A549 (cell line): Measurements from ENCODE around the gene GABPB1. TPM values are rescaled to one million over a fixed set of nuclear protein-coding genes. Genes with fewer than 3 reads are reported as not detected.

Experiments
- ATAC-seq, 2 experiments: fragments of 200-7000 bp in 1 of 2; fragments of >200 bp in 1 of 2; cut with Nextera tagmentation in 1 of 2; cut with Tn5 transposase in 1 of 2; 3 replicates each; pipeline versions ENCODE4 v1.8.0 to v1.9.1; 2018 to 2020; ENCODE audit warnings: mild to moderate bottlenecking in 1 of 2, moderate library complexity in 1 of 2
- CTCF ChIA-PET: fragments of 300-600 bp; sonication (Branson Sonifier 250); formaldehyde crosslinking; extraction: SDS; loops from one replicate; lab custom pipeline; 2021; ENCODE audit warnings: antibody characterized with exemption, inconsistent platforms; lab: Yijun Ruan, JAX
- POLR2A ChIA-PET: fragments of 350-600 bp; formaldehyde crosslinking; extraction: SDS; loops from one replicate; lab custom pipeline; 2021; ENCODE audit warnings: antibody characterized with exemption, inconsistent platforms; lab: Yijun Ruan, JAX
- DNase-seq, 2 experiments: peaks; one replicate each; pipeline versions ENCODE4 v3.0.0 to v3.0.0-alpha.2; 2011 to 2016; ENCODE audit warnings: low read depth in 1 of 2, low spot score in 1 of 2
- FAIRE-seq: peaks from 2 replicates; lab custom pipeline; 2011; peaks lifted over from hg19 to GRCh38; lab: Jason Lieb, UNC
- H3K27ac ChIP-seq, 2 experiments: fragments of >200 bp; sonication (Bioruptor Twin); formaldehyde crosslinking; 3 replicates each; pipeline ENCODE4 v1.5.1; 2016 to 2017
- H3K4me1 ChIP-seq: fragments of >200 bp; sonication (Bioruptor Twin); formaldehyde crosslinking; 3 replicates; pipeline ENCODE4 v1.6.1; 2016
- H3K4me2 ChIP-seq: fragments of >200 bp; sonication (Bioruptor Twin); formaldehyde crosslinking; 3 replicates; pipeline ENCODE4 v1.6.1; 2016
- H3K4me3 ChIP-seq: fragments of >200 bp; sonication (Bioruptor Twin); formaldehyde crosslinking; 3 replicates; pipeline ENCODE4 v1.5.1; 2016
- H3K9me3 ChIP-seq: fragments of >200 bp; sonication (Bioruptor Twin); formaldehyde crosslinking; 3 replicates; pipeline ENCODE4 v1.6.1; 2016
- CEBPB ChIP-seq, 2 experiments: fragments of >200 bp in 1 of 2; sonication (Bioruptor Twin) in 1 of 2; formaldehyde crosslinking in 1 of 2; IDR thresholded peaks; 2 replicates each; pipeline ENCODE4 v1.6.1; 2012 to 2016
- CHD4 ChIP-seq: fragments of 200-600 bp; sonication (generic); IDR thresholded peaks from 2 replicates; pipeline ENCODE4 v1.6.1; 2016; ENCODE audit warnings: antibody characterized with exemption, mild to moderate bottlenecking, borderline replicate concordance
- EP300 ChIP-seq, 2 experiments: fragments of >200 bp; sonication (Bioruptor Twin); formaldehyde crosslinking; IDR thresholded peaks; 2 replicates in 1 of 2; 3 replicates in 1 of 2; pipeline ENCODE4 v1.6.1; 2016 to 2017
- ESRRA ChIP-seq: fragments of 150-350 bp; IDR thresholded peaks from 2 replicates; pipeline ENCODE4 v1.6.1; 2014; ENCODE audit warnings: mild to moderate bottlenecking, low read length, borderline replicate concordance
- FOSB ChIP-seq: fragments of 250-450 bp; sonication (Bioruptor Pico); IDR thresholded peaks from 2 replicates; pipeline ENCODE4 v1.5.0; 2020; ENCODE audit warnings: mild to moderate bottlenecking, moderate library complexity
- HDAC2 ChIP-seq: fragments of 200-600 bp; sonication (generic); IDR thresholded peaks from 2 replicates; pipeline ENCODE4 v1.6.1; 2016
- HOXB5 ChIP-seq: fragments of 250-450 bp; sonication (Bioruptor Pico); IDR thresholded peaks from 2 replicates; pipeline ENCODE4 v1.5.0; 2020; ENCODE audit warnings: mild to moderate bottlenecking, moderate library complexity
- JUNB ChIP-seq: fragments of >200 bp; sonication (Bioruptor Twin); formaldehyde crosslinking; IDR thresholded peaks from 2 replicates; pipeline ENCODE4 v1.6.1; 2016
- KDM1A ChIP-seq: fragments of 200-600 bp; sonication (generic); IDR thresholded peaks from 2 replicates; pipeline ENCODE4 v1.6.1; 2016; ENCODE audit warnings: low read depth, mild to moderate bottlenecking
- KDM5A ChIP-seq: fragments of 200-600 bp; sonication (generic); IDR thresholded peaks from 2 replicates; pipeline ENCODE4 v1.6.1; 2016; ENCODE audit warnings: antibody characterized with exemption, mild to moderate bottlenecking
- MAFK ChIP-seq: fragments of 450-650 bp; IDR thresholded peaks from 2 replicates; pipeline ENCODE4 v1.6.1; 2014; ENCODE audit not compliant: partially characterized antibody
- MYC ChIP-seq: IDR thresholded peaks from 2 replicates; pipeline ENCODE4 v1.6.1; 2012; ENCODE audit warnings: mild to moderate bottlenecking, inconsistent platforms, low read length, improper control_type of control experiment, borderline replicate concordance
- NPAS2 ChIP-seq: fragments of 250-450 bp; sonication (Bioruptor Pico); IDR thresholded peaks from 2 replicates; pipeline ENCODE4 v1.8.0; 2022; ENCODE audit warnings: mild to moderate bottlenecking, moderate library complexity, borderline replicate concordance
- PBX3 ChIP-seq: IDR thresholded peaks from 2 replicates; pipeline ENCODE4 v1.6.1; 2012
- PHF8 ChIP-seq: fragments of 200-600 bp; sonication (generic); IDR thresholded peaks from 2 replicates; pipeline ENCODE4 v1.6.1; 2016; ENCODE audit warnings: low read depth, mild to moderate bottlenecking, antibody characterized with exemption, moderate library complexity, borderline replicate concordance
- POLR2A ChIP-seq: IDR thresholded peaks from 2 replicates; pipeline ENCODE4 v1.6.1; 2012; ENCODE audit warnings: mild to moderate bottlenecking, low read length
- RAD21 ChIP-seq, 2 experiments: fragments of >200 bp in 1 of 2; sonication (Bioruptor Twin) in 1 of 2; formaldehyde crosslinking in 1 of 2; IDR thresholded peaks in 1 of 2; conservative IDR thresholded peaks in 1 of 2; 2 replicates in 1 of 2; 3 replicates in 1 of 2; pipeline ENCODE4 v1.6.1; 2012 to 2018; ENCODE audit warnings: inconsistent platforms in 1 of 2
- RNF2 ChIP-seq: fragments of 200-600 bp; sonication (generic); IDR thresholded peaks from 2 replicates; pipeline ENCODE4 v1.6.1; 2016; ENCODE audit warnings: low read depth, mild to moderate bottlenecking, antibody characterized with exemption, moderate library complexity, borderline replicate concordance
- WGBS: methylation state at CpG from one replicate; pipeline ENCODE4 v1.1.6; 2017; ENCODE audit errors: missing lambda C conversion rate; 5-methylcytosine and 5-hydroxymethylcytosine counted together
- polyA plus RNA-seq, 4 experiments: library from polyadenylated mRNA; depleted of rRNA in 3 of 4; stranded (reverse); fragments of >200 nt; fragmentation: RNase III in 1 of 4; extraction: RNeasy Plus Mini Kit Qiagen cat#74134 plus additional on column Dnase treatment in 1 of 4; gene quantifications; 2 replicates in 3 of 4; 3 replicates in 1 of 4; pipeline ENCODE4 v1.2.3, GENCODE V29; 2011 to 2017
- TF ChIP-seq, protein P1 (sequence below): IDR thresholded peaks from 2 replicates; pipeline ENCODE4 v1.6.1; 2012
- TF ChIP-seq, protein P2 (sequence below): fragments of 150-350 bp; IDR thresholded peaks from 2 replicates; pipeline ENCODE4 v1.6.1; 2014; ENCODE audit warnings: low read depth, mild to moderate bottlenecking, low read length
- TF ChIP-seq, protein P3 (sequence below): fragments of 450-650 bp; IDR thresholded peaks from 2 replicates; pipeline ENCODE4 v1.6.1; 2014; ENCODE audit warnings: antibody characterized with exemption
- TF ChIP-seq, protein P4 (sequence below): fragments of 200-600 bp; sonication (generic); IDR thresholded peaks from 2 replicates; pipeline ENCODE4 v1.6.1; 2016; ENCODE audit warnings: antibody characterized with exemption, mild to moderate bottlenecking, moderate library complexity

GABPB1 gene
- polyA plus RNA-seq, 2 of the 4 experiments (the other 2 are of a cell fraction): 23.0 to 53.9 TPM

DNA sequence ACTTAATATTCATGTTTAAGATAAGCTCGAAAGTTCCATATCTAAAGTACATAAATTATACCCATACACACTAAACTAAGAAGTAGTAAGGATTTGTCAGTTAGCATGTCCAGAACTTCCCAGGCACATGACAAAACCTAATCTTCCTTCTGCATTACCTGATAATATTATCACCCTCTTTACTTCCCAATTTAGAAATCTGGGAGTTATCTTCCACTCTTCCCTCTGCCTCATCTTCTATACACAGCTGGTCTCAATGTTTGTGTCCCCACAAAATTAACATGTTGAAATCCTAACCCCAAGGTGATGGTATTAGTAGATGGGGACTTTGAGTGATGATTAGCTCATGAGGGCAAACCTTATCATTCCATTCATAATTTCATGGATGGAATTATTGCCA lies 15.3 kb downstream of the GABPB1 start:
- FAIRE-seq (peak; percentile 78), ATAC-seq (no peak), DNase-seq (no peak)
- no peak overlapping the region for H3K27ac ChIP-seq
- H3K9me3 ChIP-seq: no peaks in the 10 kb centered on the region
- H3K4me1 ChIP-seq: no peaks in the 10 kb centered on the region
- H3K4me3 ChIP-seq: no peak overlapping the region
- no peak overlapping the region for H3K4me2 ChIP-seq
- POLR2A ChIA-PET: interaction anchor here (1.7 kb wide), 1 partner anchor 15 kb away, joined by 5 read pairs; the partner anchor contains the start of gene GABPB1
- TF ChIP-seq MAFK: no peak
- TF ChIP-seq, protein P1, sequence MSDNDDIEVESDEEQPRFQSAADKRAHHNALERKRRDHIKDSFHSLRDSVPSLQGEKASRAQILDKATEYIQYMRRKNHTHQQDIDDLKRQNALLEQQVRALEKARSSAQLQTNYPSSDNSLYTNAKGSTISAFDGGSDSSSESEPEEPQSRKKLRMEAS: no peak
- no peak for TF ChIP-seq ESRRA
- no peak for TF ChIP-seq CHD4
- CTCF ChIA-PET: interaction anchor here (0.6 to 1.3 kb wide), 4 partner anchors 13 to 222 kb away, joined by 3 to 6 read pairs (median 3); partner anchors contain the start of gene GABPB1
- WGBS: 86% methylated on average over 1 of the region's 1 CpG

DNA sequence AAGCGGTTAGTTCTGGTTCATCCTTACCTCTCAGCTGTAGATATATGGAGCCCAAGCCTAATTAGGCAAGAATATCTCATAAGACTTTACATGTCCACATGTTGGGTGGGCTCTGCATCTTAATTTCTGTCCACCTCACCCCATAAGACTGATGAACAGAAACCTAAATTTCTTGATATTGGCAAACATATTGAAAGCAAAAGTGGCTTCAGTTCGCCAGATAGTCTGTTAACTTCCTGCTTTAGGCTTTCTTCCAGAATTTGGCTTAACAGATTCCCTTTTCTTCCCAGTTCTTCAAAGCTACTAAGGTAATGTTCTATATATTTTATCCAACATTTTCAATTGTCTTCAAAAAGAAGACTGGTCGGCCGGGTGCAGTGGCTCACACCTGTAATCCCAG lies 19.7 kb downstream of the GABPB1 start:
- Histone ChIP-seq H3K4me1 (no peaks in the 10 kb centered on the region), H3K9me3 (no peaks in the 10 kb centered on the region), H3K4me2 (no peak overlapping the region), H3K27ac (no peak overlapping the region), H3K4me3 (no peak overlapping the region)
- DNase-seq: no peak
- TF ChIP-seq FOSB (no peak), JUNB (no peak), NPAS2 (CRISPR knock-in tag) (no peak), CEBPB (IDR thresholded peaks at IDR 0.05) (no peak), HDAC2 (no peak), KDM5A (no peak), EP300 (IDR thresholded peaks at IDR 0.05) (no peak), CHD4 (no peak), PBX3 (no peak), MYC (no peak), POLR2A (no peak), ESRRA (no peak), HOXB5 (no peak), RNF2 (no peak), RAD21 (conservative IDR thresholded peaks at IDR 0.05 in 1 of 2, IDR thresholded peaks at IDR 0.05 in 1 of 2) (no peak), KDM1A (no peak), PHF8 (no peak)
- TF ChIP-seq, protein P2, sequence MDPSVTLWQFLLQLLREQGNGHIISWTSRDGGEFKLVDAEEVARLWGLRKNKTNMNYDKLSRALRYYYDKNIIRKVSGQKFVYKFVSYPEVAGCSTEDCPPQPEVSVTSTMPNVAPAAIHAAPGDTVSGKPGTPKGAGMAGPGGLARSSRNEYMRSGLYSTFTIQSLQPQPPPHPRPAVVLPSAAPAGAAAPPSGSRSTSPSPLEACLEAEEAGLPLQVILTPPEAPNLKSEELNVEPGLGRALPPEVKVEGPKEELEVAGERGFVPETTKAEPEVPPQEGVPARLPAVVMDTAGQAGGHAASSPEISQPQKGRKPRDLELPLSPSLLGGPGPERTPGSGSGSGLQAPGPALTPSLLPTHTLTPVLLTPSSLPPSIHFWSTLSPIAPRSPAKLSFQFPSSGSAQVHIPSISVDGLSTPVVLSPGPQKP: no peak
- TF ChIP-seq, protein P3, sequence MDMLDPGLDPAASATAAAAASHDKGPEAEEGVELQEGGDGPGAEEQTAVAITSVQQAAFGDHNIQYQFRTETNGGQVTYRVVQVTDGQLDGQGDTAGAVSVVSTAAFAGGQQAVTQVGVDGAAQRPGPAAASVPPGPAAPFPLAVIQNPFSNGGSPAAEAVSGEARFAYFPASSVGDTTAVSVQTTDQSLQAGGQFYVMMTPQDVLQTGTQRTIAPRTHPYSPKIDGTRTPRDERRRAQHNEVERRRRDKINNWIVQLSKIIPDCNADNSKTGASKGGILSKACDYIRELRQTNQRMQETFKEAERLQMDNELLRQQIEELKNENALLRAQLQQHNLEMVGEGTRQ: no peak
- TF ChIP-seq, protein P4, sequence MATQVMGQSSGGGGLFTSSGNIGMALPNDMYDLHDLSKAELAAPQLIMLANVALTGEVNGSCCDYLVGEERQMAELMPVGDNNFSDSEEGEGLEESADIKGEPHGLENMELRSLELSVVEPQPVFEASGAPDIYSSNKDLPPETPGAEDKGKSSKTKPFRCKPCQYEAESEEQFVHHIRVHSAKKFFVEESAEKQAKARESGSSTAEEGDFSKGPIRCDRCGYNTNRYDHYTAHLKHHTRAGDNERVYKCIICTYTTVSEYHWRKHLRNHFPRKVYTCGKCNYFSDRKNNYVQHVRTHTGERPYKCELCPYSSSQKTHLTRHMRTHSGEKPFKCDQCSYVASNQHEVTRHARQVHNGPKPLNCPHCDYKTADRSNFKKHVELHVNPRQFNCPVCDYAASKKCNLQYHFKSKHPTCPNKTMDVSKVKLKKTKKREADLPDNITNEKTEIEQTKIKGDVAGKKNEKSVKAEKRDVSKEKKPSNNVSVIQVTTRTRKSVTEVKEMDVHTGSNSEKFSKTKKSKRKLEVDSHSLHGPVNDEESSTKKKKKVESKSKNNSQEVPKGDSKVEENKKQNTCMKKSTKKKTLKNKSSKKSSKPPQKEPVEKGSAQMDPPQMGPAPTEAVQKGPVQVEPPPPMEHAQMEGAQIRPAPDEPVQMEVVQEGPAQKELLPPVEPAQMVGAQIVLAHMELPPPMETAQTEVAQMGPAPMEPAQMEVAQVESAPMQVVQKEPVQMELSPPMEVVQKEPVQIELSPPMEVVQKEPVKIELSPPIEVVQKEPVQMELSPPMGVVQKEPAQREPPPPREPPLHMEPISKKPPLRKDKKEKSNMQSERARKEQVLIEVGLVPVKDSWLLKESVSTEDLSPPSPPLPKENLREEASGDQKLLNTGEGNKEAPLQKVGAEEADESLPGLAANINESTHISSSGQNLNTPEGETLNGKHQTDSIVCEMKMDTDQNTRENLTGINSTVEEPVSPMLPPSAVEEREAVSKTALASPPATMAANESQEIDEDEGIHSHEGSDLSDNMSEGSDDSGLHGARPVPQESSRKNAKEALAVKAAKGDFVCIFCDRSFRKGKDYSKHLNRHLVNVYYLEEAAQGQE: no peak
- CTCF ChIA-PET: interaction anchor here (0.8 to 1.4 kb wide), 2 partner anchors 20 to 574 kb away, joined by 3 to 15 read pairs; no protein-coding TSS in a partner anchor
- POLR2A ChIA-PET: no interaction called here
- no peak for ATAC-seq
- no peak for FAIRE-seq
- WGBS: 96% methylated on average over 4 of the region's 4 CpGs
